Ramos (cell line): ENCODE measurements around the gene C21orf91.

Source experiments
- in situ Hi-C: fragments of 300-500 bp; cut with MboI; formaldehyde crosslinking; loops from one replicate; pipeline ENCODE4 v1.14.3; 2022; ENCODE audit warnings: low sequenced_read_pairs; ENCODE audit not compliant: unreplicated experiment

The C21orf91 gene

GRCh38 chr21:17799414-17800164 lies 19.6 kb downstream of the C21orf91 start:
- in situ Hi-C loops = no loop called here

- in situ Hi-C loops = no loop called here
These were observed 20.4 kb downstream of the C21orf91 start for GRCh38 chr21:17798796-17799195.

DNA sequence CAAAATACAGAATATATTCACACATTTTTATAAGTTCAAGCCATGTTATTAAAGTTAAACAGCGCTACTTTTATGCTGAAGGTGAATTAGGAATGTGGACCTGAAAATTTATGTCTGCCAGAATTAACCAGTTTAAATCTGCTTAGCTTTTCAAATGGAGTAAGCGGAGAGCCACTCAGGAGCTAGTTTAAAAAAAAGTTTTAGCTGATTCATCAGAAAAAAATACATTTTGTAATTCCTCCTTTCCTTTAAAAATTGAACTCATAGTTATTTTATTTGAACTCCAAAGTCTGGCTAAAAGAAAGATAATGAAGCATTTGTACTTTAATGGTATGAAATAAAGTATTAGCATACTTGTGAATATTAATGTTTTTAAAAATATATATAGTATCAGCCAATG lies 21.2 kb downstream of the C21orf91 start:
- in situ Hi-C loops = no loop called here

DNA sequence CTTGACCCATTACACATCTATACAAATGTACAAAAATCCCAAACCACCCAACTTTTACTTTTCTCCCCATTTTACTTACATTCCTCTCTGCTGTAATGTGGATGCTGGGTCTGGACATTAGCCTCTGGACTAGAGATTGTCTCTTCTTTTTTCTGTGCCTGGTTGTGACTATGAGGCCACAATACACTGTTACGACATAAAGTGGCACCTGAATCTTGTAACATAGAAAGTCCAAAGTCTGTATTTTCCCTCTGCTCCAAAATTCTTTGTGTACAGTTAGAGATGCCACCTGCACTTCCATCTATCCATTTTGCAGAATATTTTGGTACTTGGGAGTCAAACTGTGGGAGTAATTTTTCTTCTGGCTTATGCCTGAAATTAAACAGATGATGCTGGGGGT lies 22.7 kb downstream of the C21orf91 start:
- in situ Hi-C loops = no loop called here

DNA sequence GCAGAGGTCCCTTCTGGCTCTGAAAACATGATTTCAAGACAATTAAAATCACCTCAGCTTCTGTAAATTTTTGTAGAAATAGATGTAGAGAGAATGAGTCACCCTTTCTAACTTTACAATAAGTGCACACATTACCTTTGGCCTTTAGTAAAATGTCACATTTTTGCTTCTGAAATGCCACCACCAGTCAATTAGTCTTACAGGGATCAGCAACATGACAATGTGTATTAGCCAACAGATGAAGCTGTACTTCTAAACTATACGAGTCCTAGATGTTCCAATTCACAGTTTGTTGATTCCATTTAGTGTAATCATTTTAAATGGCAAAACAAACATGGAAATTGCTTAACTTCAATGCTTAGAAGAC lies 23.1 kb downstream of the C21orf91 start:
- in situ Hi-C loops = no loop called here

DNA sequence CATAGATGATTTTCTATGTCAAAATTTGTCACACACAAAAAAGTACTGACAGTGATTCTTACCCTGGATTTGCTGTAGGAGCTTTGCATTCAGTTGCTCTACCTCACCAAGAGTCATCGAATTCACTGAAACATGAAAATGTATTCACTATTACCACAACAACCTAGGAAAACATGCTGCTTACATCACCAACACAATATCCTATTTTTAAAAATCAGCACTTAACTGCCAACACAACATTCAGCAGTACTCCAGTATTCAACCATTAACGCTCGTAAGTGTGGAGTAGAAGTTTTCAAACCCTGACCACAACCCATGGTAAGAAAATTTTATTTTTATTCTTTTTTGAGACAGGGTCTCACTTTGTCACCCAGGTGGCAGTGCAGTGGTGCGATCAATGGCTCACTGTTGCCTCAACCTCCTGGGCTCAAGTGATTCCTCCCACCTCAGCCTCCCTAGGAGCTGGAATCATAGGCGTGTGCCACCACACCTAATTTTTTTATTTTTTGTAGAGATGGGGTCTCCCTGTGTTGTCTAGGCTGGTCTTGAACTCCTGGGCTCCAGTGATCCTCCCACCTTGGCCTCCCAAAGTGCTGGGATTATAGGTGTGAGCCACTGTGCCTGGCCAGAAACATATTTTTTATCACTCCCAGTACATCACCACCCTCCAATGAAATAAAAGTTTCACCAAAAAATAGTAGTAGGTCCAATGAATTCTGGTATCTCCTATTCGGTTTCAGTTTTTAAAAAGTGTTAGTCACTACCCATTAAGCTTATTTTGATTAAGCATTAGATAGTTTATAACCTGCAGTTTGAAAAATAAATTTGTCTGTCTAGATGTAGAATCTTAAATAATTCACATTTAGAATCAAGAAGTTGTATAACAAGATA lies 23.8 kb downstream of the C21orf91 start:
- in situ Hi-C loops = no loop called here

- in situ Hi-C loops = no loop called here
These were observed 24.5 kb downstream of the C21orf91 start for GRCh38 chr21:17794518-17795145.

DNA sequence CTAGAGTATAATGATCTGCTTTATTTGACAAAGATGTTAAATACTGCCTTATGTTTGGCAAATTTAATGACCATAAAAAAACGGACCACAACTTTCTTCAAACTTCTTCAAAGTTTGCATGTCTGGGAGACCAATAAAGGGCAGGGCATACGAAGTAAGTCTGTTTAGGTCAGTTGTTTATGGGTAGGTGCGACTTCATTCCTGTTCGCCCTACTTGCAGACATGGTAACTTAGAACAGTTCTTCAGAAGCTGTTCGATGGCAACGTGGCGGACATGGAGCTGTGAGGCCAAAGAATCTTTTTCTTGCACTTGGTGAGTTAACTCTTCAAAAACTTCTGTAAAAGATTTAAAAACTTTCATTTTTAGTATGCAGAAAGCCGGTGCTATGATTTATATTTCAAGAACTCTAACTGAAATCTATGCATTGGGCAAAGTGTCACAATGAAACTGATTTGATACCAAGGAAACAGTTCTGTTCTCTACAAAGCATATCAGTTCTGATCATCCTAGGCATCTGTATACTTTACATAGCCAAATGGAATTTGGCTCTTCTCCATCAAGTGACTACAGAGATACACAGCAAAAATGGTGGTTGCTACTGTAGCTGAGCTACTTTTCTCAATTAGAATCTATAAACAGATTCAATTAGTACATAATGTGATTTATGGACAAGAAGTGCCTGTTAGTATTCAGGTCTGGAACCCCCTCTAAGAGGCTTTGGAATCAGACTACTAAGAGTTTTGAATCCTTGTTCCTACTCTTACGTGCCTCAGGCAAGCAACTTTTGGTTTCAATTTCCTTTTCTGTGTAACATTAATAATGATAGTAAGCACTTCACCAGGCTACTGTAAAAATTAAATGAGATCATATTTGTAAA lies 25.7 kb downstream of the C21orf91 start:
- in situ Hi-C loops = no loop called here

GRCh38 chr21:17789656-17790055 lies 29.5 kb downstream of the C21orf91 start:
- in situ Hi-C loops = no loop called here

DNA sequence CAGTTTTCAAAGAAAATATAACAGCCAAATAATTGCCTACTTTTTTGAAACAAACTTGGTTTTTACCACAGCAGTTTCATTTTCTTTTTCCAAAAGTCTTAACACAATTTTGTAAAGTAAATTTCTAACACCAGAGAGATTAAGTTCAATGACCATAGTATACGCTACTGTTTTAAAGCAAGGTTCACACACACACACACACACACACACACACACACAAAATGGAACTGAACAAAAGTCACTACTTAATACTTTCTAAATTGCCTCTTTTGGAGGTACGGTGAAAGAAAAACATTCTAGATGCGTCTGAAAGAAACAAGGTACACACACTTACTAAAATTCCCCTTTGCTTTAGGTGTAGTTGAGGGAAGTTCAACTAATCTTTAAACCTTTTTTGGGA lies 30.1 kb downstream of the C21orf91 start:
- in situ Hi-C loops = no loop called here

DNA sequence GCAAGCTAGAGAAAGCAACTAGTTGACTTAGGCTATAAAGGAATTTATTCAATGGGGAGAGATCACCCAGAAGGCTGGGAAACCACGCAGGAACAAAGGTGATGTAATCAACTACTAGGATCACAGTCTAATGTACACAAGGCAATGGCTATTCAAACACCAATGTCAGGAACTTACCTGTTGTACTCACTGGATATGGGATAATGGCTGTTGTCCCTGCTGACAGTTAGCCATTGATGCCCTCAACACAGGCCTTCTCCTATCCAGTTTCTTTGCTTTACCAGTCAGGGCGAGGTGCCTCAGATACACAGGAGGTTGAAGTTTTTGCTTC lies 32.3 kb downstream of the C21orf91 start:
- in situ Hi-C loops = no loop called here

- in situ Hi-C loops = no loop called here
These were observed 32.9 kb downstream of the C21orf91 start for GRCh38 chr21:17786071-17786850.

DNA sequence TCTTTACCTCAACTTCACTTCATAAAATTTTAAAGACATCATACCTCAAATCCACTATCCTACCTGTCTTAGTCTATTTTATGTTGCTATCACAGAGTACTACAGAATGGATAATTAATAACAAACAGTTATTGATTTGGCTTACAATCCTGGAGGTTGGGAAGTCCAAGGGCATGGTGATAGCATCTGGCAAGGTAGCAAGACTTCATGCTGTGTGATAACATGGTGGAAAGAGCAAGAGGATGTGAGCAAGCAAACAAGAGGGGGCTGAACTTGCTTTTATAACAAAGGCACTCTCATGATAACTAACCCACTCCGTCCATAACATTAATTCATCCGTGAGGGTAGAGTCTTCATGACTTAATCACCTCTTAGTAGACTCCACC lies 33.8 kb downstream of the C21orf91 start:
- in situ Hi-C loops = no loop called here

DNA sequence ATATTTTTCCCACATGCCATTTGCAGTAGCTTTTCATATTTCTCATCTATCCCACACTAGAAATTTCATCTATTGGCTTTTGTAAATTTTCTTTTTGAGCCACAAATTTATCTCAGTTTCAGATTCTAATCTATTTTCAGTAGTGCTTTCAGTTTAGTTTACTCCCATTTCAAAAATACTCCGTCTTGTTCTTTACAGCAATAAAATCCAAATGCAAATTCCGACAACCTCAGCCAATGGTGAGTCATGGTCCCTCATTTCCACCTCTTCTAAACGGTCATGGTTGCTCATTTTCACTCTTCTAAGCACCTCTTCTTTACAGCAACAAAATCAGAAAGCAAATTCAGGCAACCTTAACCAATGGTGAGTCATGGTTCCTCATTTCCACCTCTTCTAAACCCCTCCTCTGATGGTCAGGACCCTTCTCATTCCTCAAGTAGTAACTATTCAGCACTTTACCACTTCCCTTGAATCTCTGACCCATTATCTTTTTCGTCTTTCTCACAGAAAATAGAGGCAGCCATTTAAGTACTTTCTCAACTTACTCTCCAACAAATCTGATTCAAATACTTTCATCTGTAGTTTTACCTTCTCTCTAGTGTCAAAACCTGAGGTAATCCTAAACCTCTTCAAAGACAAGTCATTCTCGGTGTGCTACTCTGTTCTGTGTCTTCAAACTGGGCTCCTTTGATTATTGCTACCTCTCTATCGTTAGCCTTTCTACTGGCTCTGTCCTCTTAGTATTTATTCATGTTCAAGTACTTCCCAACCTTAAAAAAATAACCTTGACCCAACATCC lies 34.4 kb downstream of the C21orf91 start:
- in situ Hi-C loops = no loop called here

GRCh38 chr21:17784180-17784598 lies 35.0 kb downstream of the C21orf91 start:
- in situ Hi-C loops = no loop called here

DNA sequence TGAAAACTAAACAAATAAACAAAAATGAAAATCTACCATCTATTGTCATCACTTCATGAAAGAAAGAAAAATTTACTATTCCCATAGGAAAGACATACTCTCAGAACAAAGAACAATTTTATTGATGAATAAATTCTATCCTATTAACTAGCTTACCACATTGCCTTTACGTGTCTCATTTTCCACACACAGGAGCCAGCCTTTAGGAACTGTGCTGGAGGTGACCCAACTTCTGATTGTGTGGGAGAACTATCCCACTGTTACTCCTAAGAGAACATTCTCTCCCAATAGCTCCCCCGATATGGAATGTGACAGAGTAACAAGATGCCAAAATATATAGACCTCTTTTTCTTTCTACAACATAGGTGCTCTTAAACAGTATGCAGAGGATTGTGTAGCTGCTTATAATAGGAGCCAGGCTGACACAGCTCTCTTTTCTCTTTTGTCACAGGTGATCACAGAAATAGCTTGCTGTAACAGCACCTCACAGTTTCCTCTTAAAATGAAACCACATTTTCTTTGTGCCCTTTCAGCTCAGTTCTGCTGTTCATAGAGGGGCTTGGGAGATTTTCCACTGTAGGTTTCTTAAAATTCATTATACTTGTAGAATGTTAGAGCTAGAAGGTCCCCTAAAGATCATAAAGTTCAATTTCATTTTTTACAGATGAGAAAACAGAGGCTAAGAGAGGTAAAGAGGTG lies 35.5 kb downstream of the C21orf91 start:
- in situ Hi-C loops = no loop called here

DNA sequence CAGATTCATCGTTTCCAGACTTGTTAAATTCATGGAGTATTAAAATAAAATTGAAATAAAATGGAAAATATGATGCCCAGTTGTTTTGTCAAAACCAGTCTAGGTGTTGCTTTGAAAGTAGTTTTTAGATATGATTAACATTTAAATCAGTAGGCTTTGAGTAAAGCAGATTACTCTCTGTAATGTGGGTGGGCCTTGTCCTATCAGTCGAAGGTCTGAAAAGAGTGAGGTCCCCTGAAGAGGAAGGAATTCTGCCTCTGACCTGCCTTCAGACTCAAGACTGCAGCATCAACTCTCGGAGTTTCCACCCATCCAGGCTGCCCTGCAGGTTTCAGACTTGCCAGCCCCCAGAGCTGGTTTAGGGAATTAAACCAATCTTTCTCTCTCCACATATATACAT lies 36.2 kb downstream of the C21orf91 start:
- in situ Hi-C loops = no loop called here

GRCh38 chr21:17782051-17782450 lies 37.1 kb downstream of the C21orf91 start:
- in situ Hi-C loops = no loop called here
